ENCODE results near the gene PLEKHA6.
A peak's percentile ranks its signal among the peaks of the same experiment; 100 is the strongest.

Gene PLEKHA6

GRCh38 chr1:204203206-204203767, 156.4 kb downstream of the PLEKHA6 start:
- DNase-seq, result no peak

GRCh38 chr1:204202481-204202880, 157.2 kb downstream of the PLEKHA6 start:
- no peak for DNase-seq

GRCh38 chr1:204201348-204202040, 158.2 kb downstream of the PLEKHA6 start:
- DNase-seq, result no peak

DNA sequence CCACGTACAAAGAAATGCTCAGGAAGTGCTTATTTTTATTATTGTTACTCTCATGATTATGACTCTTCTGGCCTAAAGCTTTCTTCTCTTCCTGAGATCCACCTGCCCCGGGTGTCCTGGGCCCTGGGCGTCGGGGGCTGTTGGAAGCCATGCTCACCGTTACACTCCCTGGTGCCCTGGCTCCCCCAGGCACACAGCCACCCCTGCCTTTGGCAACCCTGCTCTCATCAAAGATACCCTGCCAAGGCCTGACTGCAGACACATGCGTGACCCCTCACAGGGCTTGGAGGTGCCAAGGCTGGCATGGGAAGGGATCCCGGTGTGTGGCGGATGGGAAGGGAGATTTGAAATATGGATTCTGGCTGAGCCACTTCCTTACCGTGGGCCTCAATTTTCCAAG, 160.2 kb downstream of the PLEKHA6 start:
- no peak for DNase-seq

GRCh38 chr1:204198348-204199340, 161.1 kb downstream of the PLEKHA6 start:
- peak; percentile 29 for DNase-seq

DNA sequence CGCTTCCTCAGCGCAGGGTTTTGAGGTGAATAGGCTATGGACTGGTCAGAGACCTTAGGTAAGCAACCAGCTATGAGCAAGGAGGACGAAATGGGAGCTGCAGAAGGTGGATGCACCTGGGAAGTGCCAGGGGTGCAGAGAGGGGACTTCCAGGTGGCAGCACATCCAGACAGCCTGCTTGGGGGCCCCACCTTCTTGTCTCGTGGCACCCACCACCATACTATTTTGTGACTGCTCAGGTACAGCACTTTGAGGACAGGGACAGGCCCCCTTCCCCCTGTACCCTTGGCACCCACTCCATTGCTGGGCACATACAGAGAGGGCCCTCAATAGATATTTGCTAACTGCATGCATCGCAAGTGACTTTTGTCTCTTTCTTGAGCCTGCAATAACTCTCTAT, 162.7 kb downstream of the PLEKHA6 start:
- no peak for DNase-seq

DNA sequence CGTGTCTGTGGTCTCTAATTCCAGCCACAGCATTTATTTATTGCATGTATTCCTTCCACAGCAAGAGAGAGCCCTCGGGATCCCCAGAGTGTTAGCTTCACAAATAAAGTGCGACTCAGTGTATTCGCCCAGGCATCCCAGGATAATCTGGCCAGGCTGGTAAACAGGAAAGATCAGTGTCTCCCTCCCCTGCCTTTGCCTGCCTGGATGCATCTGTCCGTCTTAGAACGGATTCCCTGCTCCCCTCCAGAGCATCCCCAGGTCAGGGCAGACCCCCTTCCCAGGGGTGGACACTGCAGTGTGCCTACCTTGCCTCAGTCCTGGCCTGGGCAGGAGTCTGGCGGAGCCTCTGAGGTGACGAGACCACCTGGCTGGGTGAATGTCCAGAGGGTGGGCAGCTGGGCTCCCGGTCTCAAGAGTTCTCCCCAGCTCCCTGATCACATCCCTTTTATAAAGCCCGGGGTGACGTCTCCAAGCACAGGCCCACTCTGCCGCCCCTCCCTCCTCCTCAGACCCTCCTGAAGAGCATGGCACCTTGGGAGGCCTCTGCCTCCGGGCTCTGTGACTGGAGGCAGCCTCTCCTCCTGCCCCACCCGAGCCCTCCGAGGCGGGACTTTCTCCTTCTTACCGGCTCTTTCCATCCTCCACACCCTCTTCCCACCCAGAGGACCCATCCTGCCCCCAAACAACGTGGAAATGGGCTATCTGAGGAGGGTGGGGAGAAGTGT, 163.5 kb downstream of the PLEKHA6 start, which contains the start of gene KISS1:
KISS1 (minus strand) TSS at position 424 of the 728 bp plus-strand sequence. CDS start 3,615 bp downstream, outside the sequence.
- DNase-seq, result no peak

GRCh38 chr1:204194771-204195170, 165.0 kb downstream of the PLEKHA6 start:
- no peak for DNase-seq

DNA sequence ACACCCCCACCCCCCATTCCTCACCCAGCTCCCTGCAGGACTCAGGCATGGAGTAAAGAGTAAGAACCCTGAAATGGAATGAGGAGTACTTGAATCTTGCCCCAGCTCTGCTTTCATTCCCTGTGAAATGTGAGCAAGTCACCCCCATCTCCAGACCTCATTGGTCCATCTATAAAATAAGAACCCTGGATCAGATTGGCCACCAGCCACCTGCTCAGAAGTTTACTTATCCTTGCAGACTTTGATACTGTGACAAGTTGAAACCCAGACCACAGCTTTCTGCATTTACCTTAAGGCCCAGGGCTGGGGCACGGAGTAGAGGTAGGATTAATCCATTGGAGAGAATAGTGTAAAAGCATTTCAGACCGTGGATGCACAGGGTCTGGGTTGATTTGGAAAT, 165.6 kb downstream of the PLEKHA6 start:
- DNase-seq, result no peak

GRCh38 chr1:204192589-204193352, 167.0 kb downstream of the PLEKHA6 start:
- no peak for DNase-seq

- DNase-seq, result no peak
These were observed 167.7 kb downstream of the PLEKHA6 start for GRCh38 chr1:204192046-204192445.

- peak; percentile 47 for DNase-seq
These were observed 168.3 kb downstream of the PLEKHA6 start for GRCh38 chr1:204191456-204191855.

DNA sequence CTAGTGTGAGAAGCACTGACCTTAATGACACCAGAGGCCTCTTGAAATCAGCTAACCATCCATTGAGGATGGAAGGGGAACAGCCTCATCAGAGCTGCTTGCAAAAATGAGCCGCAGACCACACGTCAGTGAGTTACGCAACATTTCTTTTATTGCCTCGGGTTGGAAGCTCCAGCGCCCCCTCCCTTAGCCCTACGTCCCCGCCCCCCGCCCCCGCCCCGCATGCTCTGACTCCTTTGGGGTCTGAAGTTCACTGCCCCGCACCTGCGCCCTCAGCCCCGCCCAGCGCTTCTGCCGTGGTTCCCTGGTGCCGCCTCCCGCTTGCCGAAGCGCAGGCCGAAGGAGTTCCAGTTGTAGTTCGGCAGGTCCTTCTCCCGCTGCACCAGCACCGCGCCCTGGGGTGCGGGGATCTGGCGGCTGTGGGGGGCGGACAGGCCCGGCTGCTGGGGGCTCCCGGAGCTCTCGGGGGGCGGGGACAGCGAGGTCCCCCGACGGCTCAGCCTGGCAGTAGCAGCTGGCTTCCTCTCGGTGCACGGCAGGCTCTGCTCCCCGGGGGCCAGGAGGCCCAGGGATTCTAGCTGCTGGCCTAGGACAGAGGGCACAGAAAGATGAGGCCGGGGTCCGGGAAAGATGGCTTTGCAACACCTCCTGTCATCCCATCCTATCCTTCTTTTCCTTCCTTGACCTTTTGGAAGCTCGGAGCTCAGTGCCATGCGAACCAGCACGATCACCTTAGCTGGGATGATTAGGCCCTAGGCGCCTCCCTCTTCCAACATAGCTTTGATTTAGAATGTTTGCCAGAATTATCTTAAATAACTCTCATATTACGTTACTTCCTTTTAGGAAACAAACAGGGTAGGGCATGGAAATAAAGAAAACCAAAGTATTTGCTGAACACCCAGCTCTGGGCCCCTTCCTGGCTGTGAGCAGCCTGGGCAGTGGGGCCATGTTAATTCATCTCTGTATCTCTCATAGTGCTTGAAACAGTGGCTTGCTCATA, 169.2 kb downstream of the PLEKHA6 start:
- peak; percentile 61 for DNase-seq

- no peak for DNase-seq
These were observed 170.6 kb downstream of the PLEKHA6 start for GRCh38 chr1:204188959-204189639.

GRCh38 chr1:204186597-204186996, 173.1 kb downstream of the PLEKHA6 start:
- no peak for DNase-seq

DNA sequence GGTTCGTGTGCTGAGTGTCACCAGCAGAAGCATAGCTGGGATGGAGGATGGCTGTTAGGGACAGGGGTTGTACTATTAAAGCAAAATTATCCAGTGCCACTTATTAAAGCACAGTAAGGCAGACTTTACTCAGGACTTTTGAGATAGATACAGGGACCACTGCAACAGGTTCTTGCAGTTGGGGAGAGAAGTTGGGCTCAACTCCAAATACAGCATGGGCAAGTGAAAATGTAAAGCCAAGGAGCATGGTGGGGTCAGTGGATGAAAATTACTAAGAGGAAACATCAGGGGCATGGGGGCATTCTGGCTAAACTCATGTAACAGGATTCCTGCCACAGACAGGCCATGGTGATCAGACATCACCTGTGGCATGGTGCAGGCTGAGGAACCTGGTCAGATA, 178.6 kb downstream of the PLEKHA6 start:
- DNase-seq, result no peak

GRCh38 chr1:204180133-204180532, 179.6 kb downstream of the PLEKHA6 start:
- DNase-seq, result no peak

GRCh38 chr1:204178487-204179281, 181.0 kb downstream of the PLEKHA6 start:
- DNase-seq, result no peak

GRCh38 chr1:204177133-204177532, 182.6 kb downstream of the PLEKHA6 start:
- DNase-seq, result no peak
